GM12872 (cell line): ENCODE results near the gene CARMIL1.

Source experiments
- CTCF ChIP-seq: IDR thresholded peaks from 3 replicates; pipeline ENCODE4 v1.5.1; 2011; ENCODE audit warnings: low read depth, mild to moderate bottlenecking, low read length, moderate library complexity; ENCODE audit not compliant: insufficient read depth

CARMIL1 gene

GRCh38 chr6:25403150-25403549, 124.0 kb downstream of the CARMIL1 start:
- no peak for TF ChIP-seq CTCF

GRCh38 chr6:25404091-25404490, 124.9 kb downstream of the CARMIL1 start:
- no peak for TF ChIP-seq CTCF

DNA sequence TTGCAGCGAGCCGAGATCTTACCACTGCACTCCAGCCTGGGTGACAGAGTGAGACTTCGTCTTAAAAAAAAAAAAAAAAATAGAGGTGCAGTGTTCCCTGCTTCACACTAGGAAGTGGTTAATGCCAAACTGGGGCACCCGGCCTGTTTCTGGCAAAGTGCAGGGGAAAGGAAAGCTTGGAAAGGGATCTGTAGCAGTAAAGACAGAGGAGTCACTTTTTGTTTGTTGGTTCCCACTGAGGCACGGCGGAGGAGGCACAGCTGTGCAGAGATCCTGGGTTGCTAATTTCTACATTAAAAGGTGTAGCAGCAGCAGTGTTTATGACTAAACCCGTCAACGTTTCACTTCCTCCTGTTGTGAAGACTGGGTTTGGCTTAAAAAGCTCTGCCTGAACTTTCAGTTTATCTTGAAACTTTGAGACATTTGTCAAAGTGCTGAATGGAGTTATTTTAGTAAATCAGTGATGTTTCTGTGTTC, 125.6 kb downstream of the CARMIL1 start:
- no peak for TF ChIP-seq CTCF

- TF ChIP-seq CTCF, result no peak
Observed at GRCh38 chr6:25405442-25405841, 126.3 kb downstream of the CARMIL1 start.

DNA sequence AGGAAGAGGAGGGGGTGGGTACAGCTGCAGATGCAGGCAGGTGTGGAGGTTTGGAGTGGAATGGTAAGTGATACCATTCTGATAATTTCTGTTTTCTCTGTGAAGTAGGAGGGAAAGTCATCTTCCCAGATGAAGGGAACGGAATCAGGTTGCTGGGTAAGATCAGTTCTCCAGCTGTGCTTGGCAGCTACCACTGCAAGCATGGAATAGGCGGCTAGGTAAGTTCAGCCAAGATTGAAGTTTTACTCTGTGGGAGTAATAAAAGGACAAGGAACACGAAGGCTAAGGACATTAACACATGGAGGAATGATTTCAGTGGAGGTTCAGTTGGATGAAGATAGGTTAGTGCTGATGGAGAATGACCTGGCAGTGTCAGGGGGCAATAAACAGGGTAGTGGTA, 128.3 kb downstream of the CARMIL1 start:
- TF ChIP-seq CTCF, result no peak

GRCh38 chr6:25410102-25410501, 130.9 kb downstream of the CARMIL1 start:
- no peak for TF ChIP-seq CTCF

DNA sequence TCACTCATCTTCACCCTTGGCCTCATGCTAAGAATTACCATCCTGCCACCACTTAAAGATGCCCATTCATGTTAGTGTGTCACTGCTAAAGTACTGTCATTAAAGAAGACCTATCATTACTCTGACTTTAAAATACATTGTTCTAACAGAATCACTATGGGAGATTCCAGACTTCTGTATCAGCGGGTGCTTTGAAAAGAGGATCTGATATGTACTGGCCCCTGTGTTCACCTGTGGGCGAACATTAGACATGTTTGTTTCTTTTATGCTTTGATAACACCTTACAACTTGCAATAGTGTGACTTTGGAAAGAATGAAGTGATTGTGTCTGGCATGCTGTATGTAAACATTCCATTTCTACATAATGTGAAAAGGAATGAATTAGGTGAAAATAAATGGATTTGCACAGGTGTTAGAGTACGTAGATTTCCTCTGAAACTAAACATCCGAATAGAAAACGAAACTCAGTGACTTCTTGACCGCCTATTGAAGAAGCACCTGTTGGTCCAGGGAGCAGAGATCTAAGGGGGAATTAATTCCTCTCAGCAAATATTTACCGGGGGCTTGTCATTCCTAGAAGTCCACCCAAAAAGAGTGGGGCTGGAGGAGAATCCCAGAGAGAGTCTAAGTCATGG, 132.3 kb downstream of the CARMIL1 start:
- TF ChIP-seq CTCF, result no peak
